ENCODE measurements around the gene SLC6A7. TPM values are rescaled to one million over a fixed set of nuclear protein-coding genes. Genes with fewer than 3 reads are reported as not detected.

Gene SLC6A7
- total RNA-seq, 2 donors from 2014 or later, result not detected

DNA sequence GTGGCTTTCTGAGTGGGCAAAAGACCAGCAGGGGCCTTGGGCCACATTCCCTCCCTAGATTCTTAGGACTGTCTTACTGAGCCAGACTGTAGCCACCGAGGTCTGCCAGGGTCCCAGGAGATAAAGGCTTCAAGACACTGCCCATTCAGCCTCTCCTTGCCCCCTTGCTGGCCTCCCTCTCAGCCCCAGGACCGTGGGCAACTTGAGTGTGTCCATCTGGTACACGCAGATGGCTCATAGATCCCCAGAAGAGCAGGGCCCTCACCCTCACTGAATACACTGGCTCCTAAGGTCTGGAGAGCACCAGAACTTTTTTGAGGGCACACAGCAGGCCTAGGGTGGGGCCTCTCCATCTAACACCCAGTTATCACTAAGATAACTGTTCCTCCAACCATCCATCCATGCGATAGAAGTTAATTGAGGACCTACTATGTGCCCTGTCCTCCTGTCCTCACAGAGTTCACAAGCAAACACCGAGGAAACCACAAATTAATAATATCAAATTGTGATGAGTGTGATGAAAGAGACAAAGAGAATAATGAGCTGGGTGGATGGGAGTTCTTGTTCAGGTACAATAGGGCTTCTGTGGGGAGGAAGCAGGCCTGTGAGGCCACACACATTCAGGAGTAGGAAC is 29.3 kb upstream of the SLC6A7 start:
- Histone ChIP-seq H3K27me3 (ENCODE audit: control insufficient read depth, insufficient read depth, low read length, poor library complexity, severe bottlenecking) (peaks cover 14% of the 10 kb centered on the region), H3K27ac (ENCODE audit: low read depth, low read length) (no peak overlapping the region), H3K36me3 (ENCODE audit: control insufficient read depth, insufficient read depth, low read length) (no peaks in the 10 kb centered on the region), H3K4me3 (ENCODE audit: low read length) (no peak overlapping the region), H3K9me3 (ENCODE audit: control insufficient read depth, low read length) (no peaks in the 10 kb centered on the region), H3K9ac (ENCODE audit: extremely low read depth, low read length, poor library complexity, severe bottlenecking) (no peak overlapping the region), H3K4me1 (ENCODE audit: control insufficient read depth, insufficient read depth, low read length) (no peaks in the 10 kb centered on the region)
- TF ChIP-seq, protein P1, sequence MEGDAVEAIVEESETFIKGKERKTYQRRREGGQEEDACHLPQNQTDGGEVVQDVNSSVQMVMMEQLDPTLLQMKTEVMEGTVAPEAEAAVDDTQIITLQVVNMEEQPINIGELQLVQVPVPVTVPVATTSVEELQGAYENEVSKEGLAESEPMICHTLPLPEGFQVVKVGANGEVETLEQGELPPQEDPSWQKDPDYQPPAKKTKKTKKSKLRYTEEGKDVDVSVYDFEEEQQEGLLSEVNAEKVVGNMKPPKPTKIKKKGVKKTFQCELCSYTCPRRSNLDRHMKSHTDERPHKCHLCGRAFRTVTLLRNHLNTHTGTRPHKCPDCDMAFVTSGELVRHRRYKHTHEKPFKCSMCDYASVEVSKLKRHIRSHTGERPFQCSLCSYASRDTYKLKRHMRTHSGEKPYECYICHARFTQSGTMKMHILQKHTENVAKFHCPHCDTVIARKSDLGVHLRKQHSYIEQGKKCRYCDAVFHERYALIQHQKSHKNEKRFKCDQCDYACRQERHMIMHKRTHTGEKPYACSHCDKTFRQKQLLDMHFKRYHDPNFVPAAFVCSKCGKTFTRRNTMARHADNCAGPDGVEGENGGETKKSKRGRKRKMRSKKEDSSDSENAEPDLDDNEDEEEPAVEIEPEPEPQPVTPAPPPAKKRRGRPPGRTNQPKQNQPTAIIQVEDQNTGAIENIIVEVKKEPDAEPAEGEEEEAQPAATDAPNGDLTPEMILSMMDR (conservative IDR thresholded peaks at IDR 0.05), result no peak
- WGBS, 2 experiments (ENCODE audit: insufficient coverage in 1 of 2, insufficient read length in 1 of 2), result 87 to 100% methylated on average over 2 to 5 of the region's 5 CpGs
- Mint-ChIP-seq H3K9me3 (no peaks in the 10 kb centered on the region), H3K27ac (no peak overlapping the region), H3K4me3 (no peak overlapping the region), H3K27me3 (ENCODE audit: insufficient read depth) (peaks cover 49% of the 10 kb centered on the region), H3K4me1 (peaks cover 23% of the 10 kb centered on the region), H3K36me3 (ENCODE audit: low read depth) (no peaks in the 10 kb centered on the region)
- no peak for DNase-seq

DNA sequence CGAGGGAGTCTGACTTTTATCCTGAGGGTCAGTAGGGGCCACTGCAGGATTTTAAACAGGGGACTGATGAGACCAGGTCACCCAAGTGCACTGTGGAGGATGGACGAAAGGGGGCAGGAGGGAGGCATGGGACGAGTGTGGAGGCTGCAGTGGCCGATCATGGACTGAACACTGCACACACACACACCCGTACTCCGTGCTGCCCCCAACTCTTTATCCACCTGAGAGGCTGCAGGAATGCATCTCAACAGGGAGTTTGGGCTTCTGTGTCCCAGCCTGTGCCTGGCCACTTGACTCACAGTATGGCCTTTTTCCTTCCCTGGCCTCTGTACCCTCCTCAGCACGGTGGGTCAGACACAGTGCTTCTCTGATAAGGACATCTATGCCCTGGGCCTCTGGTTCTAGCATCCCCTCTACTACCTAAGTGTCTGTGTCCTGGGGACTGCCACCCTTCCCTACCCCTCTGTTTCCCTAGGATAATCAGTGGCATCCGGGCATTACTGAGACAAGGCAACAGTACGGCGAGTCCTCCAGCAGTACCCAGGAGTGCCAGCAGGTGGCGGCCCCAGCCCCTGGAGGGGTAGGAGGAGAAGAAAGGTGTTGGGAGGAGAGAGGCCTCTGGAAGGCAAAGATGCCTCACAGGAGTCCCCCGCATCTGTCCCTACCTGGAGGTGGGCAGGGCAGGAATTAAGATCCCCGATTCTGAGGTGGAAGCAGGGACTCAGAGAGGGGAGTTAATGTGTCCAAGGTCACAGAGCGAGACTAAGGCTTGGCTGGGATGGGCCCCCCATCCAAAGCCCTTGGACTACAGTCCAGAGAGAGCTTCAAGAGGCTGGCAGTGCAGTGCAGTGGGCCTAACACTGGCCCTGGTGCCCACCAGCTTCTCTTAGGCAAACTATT is 28.4 kb upstream of the SLC6A7 start:
- Mint-ChIP-seq H3K9me3 (no peaks in the 10 kb centered on the region), H3K4me1 (peaks cover 17% of the 10 kb centered on the region), H3K4me3 (no peak overlapping the region), H3K27ac (no peak overlapping the region), H3K27me3 (ENCODE audit: insufficient read depth) (peaks cover 51% of the 10 kb centered on the region), H3K36me3 (ENCODE audit: low read depth) (no peaks in the 10 kb centered on the region)
- Histone ChIP-seq H3K4me1 (ENCODE audit: control insufficient read depth, insufficient read depth, low read length) (no peaks in the 10 kb centered on the region), H3K27ac (ENCODE audit: low read depth, low read length) (no peak overlapping the region), H3K27me3 (ENCODE audit: control insufficient read depth, insufficient read depth, low read length, poor library complexity, severe bottlenecking) (peaks cover 23% of the 10 kb centered on the region), H3K9me3 (ENCODE audit: control insufficient read depth, low read length) (no peaks in the 10 kb centered on the region), H3K4me3 (ENCODE audit: low read length) (no peak overlapping the region), H3K9ac (ENCODE audit: extremely low read depth, low read length, poor library complexity, severe bottlenecking) (no peak overlapping the region), H3K36me3 (ENCODE audit: control insufficient read depth, insufficient read depth, low read length) (no peaks in the 10 kb centered on the region)
- DNase-seq, result peak; percentile 99
- TF ChIP-seq, protein P1 (conservative IDR thresholded peaks at IDR 0.05), result peak; percentile 82
- WGBS, 2 experiments (ENCODE audit: insufficient coverage in 1 of 2, insufficient read length in 1 of 2), result 30 to 32% methylated on average over 12 to 14 of the region's 14 CpGs

DNA sequence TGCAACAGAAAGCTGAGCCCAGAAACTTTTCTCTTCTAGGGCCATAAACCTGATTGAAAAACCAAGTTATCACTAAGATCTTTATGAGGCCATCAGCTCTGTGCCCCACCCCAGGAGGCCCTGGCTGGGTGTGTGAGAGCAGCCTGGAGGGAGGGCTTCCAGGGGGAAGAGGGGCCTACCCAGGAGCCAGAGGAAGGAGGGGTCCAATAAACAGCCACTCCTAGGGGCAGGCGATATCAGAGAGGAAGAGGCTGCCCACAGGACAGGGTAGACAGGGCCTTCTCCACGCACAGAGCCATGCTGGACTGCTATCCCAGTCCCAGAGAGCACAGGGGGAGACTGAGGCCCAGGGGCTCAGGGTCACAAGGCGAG is 27.7 kb upstream of the SLC6A7 start:
- Histone ChIP-seq H3K27me3 (ENCODE audit: control insufficient read depth, insufficient read depth, low read length, poor library complexity, severe bottlenecking) (peaks cover 29% of the 10 kb centered on the region), H3K27ac (ENCODE audit: low read depth, low read length) (no peak overlapping the region), H3K9ac (ENCODE audit: extremely low read depth, low read length, poor library complexity, severe bottlenecking) (no peak overlapping the region), H3K9me3 (ENCODE audit: control insufficient read depth, low read length) (no peaks in the 10 kb centered on the region), H3K4me1 (ENCODE audit: control insufficient read depth, insufficient read depth, low read length) (no peaks in the 10 kb centered on the region), H3K4me3 (ENCODE audit: low read length) (no peak overlapping the region), H3K36me3 (ENCODE audit: control insufficient read depth, insufficient read depth, low read length) (no peaks in the 10 kb centered on the region)
- Mint-ChIP-seq H3K27me3 (ENCODE audit: insufficient read depth) (peaks cover 47% of the 10 kb centered on the region), H3K9me3 (no peaks in the 10 kb centered on the region), H3K27ac (no peak overlapping the region), H3K4me1 (peaks cover 17% of the 10 kb centered on the region), H3K4me3 (no peak overlapping the region), H3K36me3 (ENCODE audit: low read depth) (no peaks in the 10 kb centered on the region)
- no peak for DNase-seq
- whole genome bisulfite sequencing, 2 experiments (ENCODE audit: insufficient coverage in 1 of 2, insufficient read length in 1 of 2), result 93% methylated on average over 3 of the region's 3 CpGs; no CpG with 5 or more reads in 1 of the 2 experiments
- TF ChIP-seq, protein P1 (conservative IDR thresholded peaks at IDR 0.05), result no peak

All from endodermal cell (in vitro differentiated cells).